Erythroblast (primary cell): ENCODE measurements around the gene KDM2A.

Experiments used
- GATA1 ChIP-seq: IDR thresholded peaks from 2 replicates; pipeline ENCODE4 v1.6.1; 2011; ENCODE audit warnings: low read depth, mild to moderate bottlenecking, control low read depth, low read length, moderate library complexity
- POLR2A ChIP-seq: IDR thresholded peaks from 2 replicates; pipeline ENCODE4 v1.6.1; 2011; ENCODE audit warnings: mild to moderate bottlenecking, low read length

DNA sequence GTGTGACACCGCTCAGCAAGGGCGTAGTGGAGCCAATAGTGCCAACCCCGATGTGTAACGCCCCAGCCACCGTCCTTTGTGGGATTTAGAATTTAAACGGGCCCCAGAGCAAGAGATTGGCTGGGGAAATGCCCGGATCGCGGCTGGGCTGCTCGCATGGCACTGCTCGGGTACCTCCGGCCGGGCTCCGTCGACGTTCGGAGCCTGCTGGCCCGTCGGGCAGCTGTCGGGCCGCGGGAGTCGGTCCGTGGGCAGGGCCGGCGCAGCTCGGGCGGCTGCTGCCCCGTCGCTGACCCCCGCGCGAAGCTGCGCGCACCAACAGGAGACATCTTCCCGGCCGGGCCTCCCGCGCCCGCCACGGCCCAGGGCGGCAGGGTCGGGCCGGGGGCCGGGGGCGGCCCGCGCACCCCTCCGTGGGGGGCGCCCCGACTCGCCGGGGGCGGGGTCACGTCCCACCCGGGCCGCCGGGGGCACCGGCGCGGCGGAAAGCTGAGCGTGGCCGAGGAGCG lies 1.3 kb upstream of the KDM2A start:
- TF ChIP-seq POLR2A (no peak), GATA1 (no peak)
